ENCODE data around the gene TMEM169. TPM values are rescaled to one million over a fixed set of nuclear protein-coding genes. Genes with fewer than 3 reads are reported as not detected.
A peak's percentile ranks its signal among the peaks of the same experiment; 100 is the strongest.

The TMEM169 gene
- total RNA-seq (0.84 and 1.2 TPM in 2 replicates), polyA plus RNA-seq (0.28 and 0.75 TPM in 2 replicates), polyA minus RNA-seq (0.94 and 1.3 TPM in 2 replicates)
- 1.5 TPM for total RNA-seq (2013)

GRCh38 chr2:216081487-216082116 is at the start of gene TMEM169, which contains the start of gene PECR:
TSS of gene TMEM169 (plus strand) at chr2:216081919. CDS start at chr2:216095964, 14,045 bp downstream.
TSS of gene PECR (minus strand) at chr2:216081809. CDS start at chr2:216081741, 68 bp downstream.
- ChIA-PET CTCF (interaction anchor here (0.7 to 2.4 kb wide), 6 partner anchors 23 to 59 kb away, joined by 3 to 17 read pairs (median 5); no protein-coding TSS in a partner anchor), POLR2A (interaction anchor here (0.6 to 2.9 kb wide), 5 partner anchors 23 to 770 kb away, joined by 3 to 17 read pairs (median 7); partner anchors contain the start of genes ATIC, RPL37A and XRCC5)
- Mint-ChIP-seq H3K27ac (peak within 1 kb of the TSS; percentile 80), H3K4me1 (peaks cover 45% of the 10 kb centered on the region), H3K9me3 (ENCODE audit: insufficient read depth) (no peaks in the 10 kb centered on the region), H3K4me3 (peak within 1 kb of the TSS; percentile 91), H3K27me3 (no peaks in the 10 kb centered on the region)
- intact Hi-C loops (cut with micrococcal nuclease): loop anchor here (1.0 to 5.0 kb wide), 3 partner anchors 23 to 69 kb away; partner anchors contain the start of genes MREG and XRCC5
- H2AFZ ChIP-seq (ENCODE audit: insufficient read depth, low read depth, low read length, poor library complexity, severe bottlenecking): peak within 1 kb of the TSS; percentile 91
- ATAC-seq (ENCODE audit: low read depth): peak; percentile 97
- no peaks in the 10 kb centered on the region for H3K9me3 ChIP-seq (ENCODE audit: control extremely low read depth in 1 of 3, control insufficient read depth in 2 of 3, insufficient read depth in 1 of 3, low read length in 2 of 3)
- no peaks in the 10 kb centered on the region for H4K20me1 ChIP-seq (ENCODE audit: control insufficient read depth, insufficient read depth, low read length, poor library complexity, severe bottlenecking)
- WGBS (ENCODE audit: insufficient coverage): 0% methylated on average over 41 of the region's 44 CpGs
- peak within 1 kb of the TSS; percentile 63 to 87 (median 79) for H3K4me3 ChIP-seq (ENCODE audit: control extremely low read depth in 1 of 5, extremely low read depth in 1 of 5, insufficient read depth in 1 of 5, low read depth in 2 of 5, low read length in 4 of 5)
- H3K36me3 ChIP-seq (replicated peaks in 1 of 2; ENCODE audit: control extremely low read depth in 1 of 2, control insufficient read depth in 1 of 2, extremely low read depth in 1 of 2, insufficient read depth in 2 of 2, low read length in 1 of 2): no peaks in the 10 kb centered on the region
- peak; percentile 76 for DNase-seq
- H3K27ac ChIP-seq (ENCODE audit: low read length in 2 of 2): peak within 1 kb of the TSS; percentile 51 to 68
- TF ChIP-seq EZH2 (IDR thresholded peaks at IDR 0.05; ENCODE audit: borderline replicate concordance, insufficient read depth, low read depth, low read length, poor library complexity, severe bottlenecking) (no peak), CTCF (IDR thresholded peaks at IDR 0.05) (no peak)
- H3K9ac ChIP-seq (ENCODE audit: low read length): peak within 1 kb of the TSS; percentile 73
- H3K4me1 ChIP-seq (ENCODE audit: control insufficient read depth in 2 of 2, insufficient read depth in 2 of 2, low read length in 2 of 2): peaks cover 40 to 41% of the 10 kb centered on the region in 2 donors
- peaks cover 10% of the 10 kb centered on the region for H3K79me2 ChIP-seq (ENCODE audit: control insufficient read depth, insufficient read depth, low read length)
- H3K4me2 ChIP-seq (replicated peaks; ENCODE audit: low read depth, low read length, poor library complexity, severe bottlenecking): peak within 1 kb of the TSS; percentile 85
- no peaks in the 10 kb centered on the region for H3K27me3 ChIP-seq (replicated peaks in 1 of 4; ENCODE audit: control extremely low read depth in 1 of 4, control insufficient read depth in 3 of 4, insufficient read depth in 4 of 4, low read length in 3 of 4)
